A673 (cell line): ENCODE results near the gene ZNF587.
"Not testable (repeated sequence)": the region's sequence is repeated elsewhere in the genome, so short reads cannot be mapped to it uniquely, and the experiment has no call there.

Experiments
- EZH2 ChIP-seq: fragments of 200-600 bp; sonication (generic); IDR thresholded peaks from 2 replicates; pipeline ENCODE4 v1.6.1; 2017; ENCODE audit warnings: borderline replicate concordance, low read depth, mild to moderate bottlenecking, mixed read lengths, antibody characterized with exemption, low read length; ENCODE audit not compliant: poor library complexity, severe bottlenecking
- TF ChIP-seq, protein P1 (sequence below): fragments of 300-800, 200-600 bp; sonication (generic); conservative IDR thresholded peaks from 2 replicates; pipeline ENCODE4 v1.5.1; 2017; ENCODE audit warnings: low read depth, mild to moderate bottlenecking, antibody characterized with exemption, low read length, moderate library complexity, mixed read lengths

GRCh38 chr19:57810410-57811295, 39.0 kb upstream of the ZNF587 start:
- TF ChIP-seq, protein P1, sequence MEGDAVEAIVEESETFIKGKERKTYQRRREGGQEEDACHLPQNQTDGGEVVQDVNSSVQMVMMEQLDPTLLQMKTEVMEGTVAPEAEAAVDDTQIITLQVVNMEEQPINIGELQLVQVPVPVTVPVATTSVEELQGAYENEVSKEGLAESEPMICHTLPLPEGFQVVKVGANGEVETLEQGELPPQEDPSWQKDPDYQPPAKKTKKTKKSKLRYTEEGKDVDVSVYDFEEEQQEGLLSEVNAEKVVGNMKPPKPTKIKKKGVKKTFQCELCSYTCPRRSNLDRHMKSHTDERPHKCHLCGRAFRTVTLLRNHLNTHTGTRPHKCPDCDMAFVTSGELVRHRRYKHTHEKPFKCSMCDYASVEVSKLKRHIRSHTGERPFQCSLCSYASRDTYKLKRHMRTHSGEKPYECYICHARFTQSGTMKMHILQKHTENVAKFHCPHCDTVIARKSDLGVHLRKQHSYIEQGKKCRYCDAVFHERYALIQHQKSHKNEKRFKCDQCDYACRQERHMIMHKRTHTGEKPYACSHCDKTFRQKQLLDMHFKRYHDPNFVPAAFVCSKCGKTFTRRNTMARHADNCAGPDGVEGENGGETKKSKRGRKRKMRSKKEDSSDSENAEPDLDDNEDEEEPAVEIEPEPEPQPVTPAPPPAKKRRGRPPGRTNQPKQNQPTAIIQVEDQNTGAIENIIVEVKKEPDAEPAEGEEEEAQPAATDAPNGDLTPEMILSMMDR, result not testable (repeated sequence)
- TF ChIP-seq EZH2, result not testable (repeated sequence)
